Thymus (tissue), 11 donors: ENCODE results near the gene ANKS1B. TPM values are rescaled to one million over a fixed set of nuclear protein-coding genes. Genes with fewer than 3 reads are reported as not detected.

Source experiments
- DNase-seq, 9 donors: peaks; one replicate each; pipeline ENCODE4 v3.0.0-alpha.2; 2013; ENCODE audit warnings: low spot score in 9 of 9, low read depth in 6 of 9, missing footprints in 1 of 9
- H3K27ac ChIP-seq, 2 donors: one replicate each; pipeline ENCODE4 v1.5.1; 2013; ENCODE audit warnings: control low read depth in 1 of 2, low read depth in 1 of 2, low read length in 1 of 2, mild to moderate bottlenecking in 1 of 2, moderate library complexity in 1 of 2
- H3K27me3 ChIP-seq, 2 donors: one replicate each; pipeline ENCODE4 v1.5.1; 2013; ENCODE audit warnings: low read length in 1 of 2; ENCODE audit not compliant: control insufficient read depth in 2 of 2, insufficient read depth in 1 of 2
- H3K36me3 ChIP-seq, 2 donors: one replicate each; pipeline ENCODE4 v1.5.1; 2013; ENCODE audit warnings: low read length in 1 of 2, mild to moderate bottlenecking in 1 of 2, moderate library complexity in 1 of 2; ENCODE audit not compliant: control insufficient read depth in 2 of 2, insufficient read depth in 2 of 2
- H3K4me1 ChIP-seq, 2 donors: one replicate each; pipeline ENCODE4 v1.5.1; 2013; ENCODE audit warnings: low read length in 2 of 2; ENCODE audit not compliant: control insufficient read depth in 2 of 2, insufficient read depth in 2 of 2
- H3K4me3 ChIP-seq, 2 donors: one replicate each; pipeline ENCODE4 v1.5.1; 2013; ENCODE audit warnings: low read length in 2 of 2, control low read depth in 1 of 2, mild to moderate bottlenecking in 1 of 2
- H3K9me3 ChIP-seq, 2 donors: one replicate each; pipeline ENCODE4 v1.5.1; 2013; ENCODE audit warnings: low read length in 1 of 2, mild to moderate bottlenecking in 1 of 2; ENCODE audit not compliant: control insufficient read depth in 2 of 2, insufficient read depth in 1 of 2
- WGBS: extraction: QIAGEN DNeasy Blood & Tissue Kit; methylation state at CpG from one replicate; pipeline ENCODE4 v1.1.7; 2013; 5-methylcytosine and 5-hydroxymethylcytosine counted together
- polyA plus RNA-seq: library from polyadenylated mRNA; stranded (reverse); fragments of 200-250 nt; gene quantifications from one replicate; pipeline ENCODE4 v1.2.3, GENCODE V29; 2013
- total RNA-seq: library from RNA; stranded (reverse); fragments of 120-200 nt; gene quantifications from one replicate; pipeline ENCODE4 v1.2.4, GENCODE V29; 2013
- donor health status: healthy.

The ANKS1B gene
- total and polyA plus RNA-seq, 2 donors, result 3.5 to 4.9 TPM

GRCh38 chr12:98799146-98799810 lies 1185.5 kb downstream of the ANKS1B start:
- Histone ChIP-seq H3K36me3 (no peaks in the 10 kb centered on the region), H3K27me3 (no peaks in the 10 kb centered on the region), H3K4me3 (no peak overlapping the region), H3K9me3 (no peaks in the 10 kb centered on the region), H3K4me1 (no peaks in the 10 kb centered on the region), H3K27ac (no peak overlapping the region)
- DNase-seq, result no peak
- 43% methylated on average over 3 of the region's 3 CpGs for WGBS

DNA sequence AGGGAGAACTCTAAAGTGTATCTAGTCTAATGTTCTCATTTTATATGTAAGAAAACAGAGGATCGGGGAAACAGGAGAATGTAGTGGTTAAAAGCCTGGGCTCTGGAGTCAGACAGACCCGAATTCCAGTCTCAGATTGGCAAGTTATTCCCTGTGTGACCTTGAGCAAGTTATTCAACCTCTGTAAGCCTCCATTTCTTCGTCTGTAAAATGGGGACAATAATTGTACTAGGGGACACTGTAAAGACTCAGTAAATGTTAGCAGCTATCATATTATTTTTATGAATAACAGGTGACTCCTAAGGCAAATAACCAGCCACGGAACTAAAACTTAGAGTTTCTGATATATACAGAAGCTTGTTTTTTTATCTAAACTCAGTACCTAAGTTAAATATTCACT lies 1187.5 kb downstream of the ANKS1B start:
- 92% methylated on average over 4 of the region's 4 CpGs for WGBS

DNA sequence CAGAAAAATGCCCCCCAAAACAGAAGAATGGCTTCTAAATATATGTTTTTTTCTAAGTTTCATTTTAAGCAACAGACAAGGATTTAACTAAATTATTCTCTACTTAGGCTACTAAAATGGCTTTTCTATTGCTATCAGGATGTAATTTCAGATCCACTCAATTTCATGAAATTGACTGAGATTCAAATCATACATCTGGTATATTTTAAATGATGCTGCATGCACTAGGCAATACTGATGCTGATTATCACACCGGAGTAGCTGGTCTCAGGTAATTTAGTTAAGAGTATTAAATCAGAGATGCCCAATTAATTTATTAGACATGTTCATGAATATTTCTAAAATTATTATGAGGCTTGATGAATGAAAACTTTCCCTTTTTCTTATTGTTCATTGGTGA lies 1188.0 kb downstream of the ANKS1B start:
- 96% methylated on average over 1 of the region's 1 CpG for WGBS
- no peak for DNase-seq
- H3K36me3 ChIP-seq, result no peaks in the 10 kb centered on the region
- no peaks in the 10 kb centered on the region for H3K4me1 ChIP-seq
- H3K27ac ChIP-seq, result no peak overlapping the region
- H3K27me3 ChIP-seq, result no peaks in the 10 kb centered on the region
- H3K4me3 ChIP-seq, result no peak overlapping the region
- no peaks in the 10 kb centered on the region for H3K9me3 ChIP-seq

More for the DNA sequence above, 1187.5 kb downstream of the ANKS1B start:
- no peak for DNase-seq
- H3K9me3 ChIP-seq, result no peaks in the 10 kb centered on the region
- H3K4me1 ChIP-seq, result no peaks in the 10 kb centered on the region
- H3K4me3 ChIP-seq, result no peak overlapping the region
- no peak overlapping the region for H3K27ac ChIP-seq
- H3K36me3 ChIP-seq, result no peaks in the 10 kb centered on the region
- no peaks in the 10 kb centered on the region for H3K27me3 ChIP-seq

- H3K36me3 ChIP-seq, result no peaks in the 10 kb centered on the region
- WGBS, result 94% methylated on average over 2 of the region's 2 CpGs
- H3K27ac ChIP-seq, result no peak overlapping the region
- no peaks in the 10 kb centered on the region for H3K9me3 ChIP-seq
- H3K4me1 ChIP-seq, result no peaks in the 10 kb centered on the region
- no peaks in the 10 kb centered on the region for H3K27me3 ChIP-seq
- DNase-seq, result no peak
- H3K4me3 ChIP-seq, result no peak overlapping the region
These were observed 1191.6 kb downstream of the ANKS1B start for GRCh38 chr12:98793121-98793520.

- no peaks in the 10 kb centered on the region for H3K9me3 ChIP-seq
- no peak for DNase-seq
- no peak overlapping the region for H3K4me3 ChIP-seq
- no peaks in the 10 kb centered on the region for H3K4me1 ChIP-seq
- no peak overlapping the region for H3K27ac ChIP-seq
- H3K27me3 ChIP-seq, result no peaks in the 10 kb centered on the region
- no peaks in the 10 kb centered on the region for H3K36me3 ChIP-seq
- WGBS, result 93% methylated on average over 3 of the region's 3 CpGs
These were observed 1193.3 kb downstream of the ANKS1B start for GRCh38 chr12:98791406-98791805.

DNA sequence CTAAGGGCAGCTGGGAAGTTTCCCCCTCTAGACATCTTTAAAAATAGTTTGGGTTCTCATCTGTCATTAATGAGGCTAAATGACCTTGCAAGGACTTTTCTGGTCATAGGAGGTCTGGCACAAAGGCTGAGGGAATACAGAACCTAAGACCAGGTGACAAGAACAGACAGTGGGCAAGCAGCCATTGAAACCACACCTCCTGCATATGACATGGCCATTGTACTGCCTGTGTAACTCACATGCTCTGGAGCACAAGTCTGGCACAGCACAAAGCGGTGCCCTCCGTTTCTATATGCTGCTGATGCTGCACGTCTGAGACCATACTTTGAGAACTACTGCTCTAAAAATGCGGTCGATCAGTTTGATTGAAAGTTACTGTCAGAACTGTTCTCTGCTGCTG lies 1196.3 kb downstream of the ANKS1B start:
- Histone ChIP-seq H3K36me3 (no peaks in the 10 kb centered on the region), H3K4me1 (no peaks in the 10 kb centered on the region), H3K9me3 (no peaks in the 10 kb centered on the region), H3K4me3 (no peak overlapping the region), H3K27ac (no peak overlapping the region), H3K27me3 (no peaks in the 10 kb centered on the region)
- DNase-seq, result no peak
- WGBS, result 95% methylated on average over 5 of the region's 5 CpGs

GRCh38 chr12:98786653-98787052 lies 1198.1 kb downstream of the ANKS1B start:
- H3K27me3 ChIP-seq, result no peaks in the 10 kb centered on the region
- no peak for DNase-seq
- H3K4me1 ChIP-seq, result no peaks in the 10 kb centered on the region
- no peaks in the 10 kb centered on the region for H3K9me3 ChIP-seq
- WGBS, result 84% methylated on average over 7 of the region's 7 CpGs
- no peak overlapping the region for H3K27ac ChIP-seq
- no peaks in the 10 kb centered on the region for H3K36me3 ChIP-seq
- H3K4me3 ChIP-seq, result no peak overlapping the region

- DNase-seq, result no peak
- no peak overlapping the region for H3K27ac ChIP-seq
- no peaks in the 10 kb centered on the region for H3K4me1 ChIP-seq
- no peaks in the 10 kb centered on the region for H3K9me3 ChIP-seq
- H3K27me3 ChIP-seq, result no peaks in the 10 kb centered on the region
- no peaks in the 10 kb centered on the region for H3K36me3 ChIP-seq
- H3K4me3 ChIP-seq, result no peak overlapping the region
- WGBS, result 95% methylated on average over 2 of the region's 2 CpGs
These were observed 1201.3 kb downstream of the ANKS1B start for GRCh38 chr12:98783420-98783819.

GRCh38 chr12:98780261-98780660 lies 1204.5 kb downstream of the ANKS1B start:
- 67% methylated on average over 4 of the region's 4 CpGs for WGBS
- Histone ChIP-seq H3K4me3 (no peak overlapping the region), H3K9me3 (no peaks in the 10 kb centered on the region), H3K27me3 (no peaks in the 10 kb centered on the region), H3K4me1 (no peaks in the 10 kb centered on the region), H3K36me3 (no peaks in the 10 kb centered on the region), H3K27ac (no peak overlapping the region)
- DNase-seq, result no peak
